RWPE2 (cell line): Measurements from ENCODE around the gene PFN3.

Experiments
- ATAC-seq: fragments of 200-7000 bp; cut with Tn5 transposase; 3 replicates; pipeline ENCODE4 v1.9.1; 2021; ENCODE audit warnings: low read depth
- DNase-seq: peaks from one replicate; pipeline ENCODE4 v3.0.0-alpha.2; 2020; ENCODE audit warnings: low spot score
- H3K27ac ChIP-seq: fragments of 450-650 bp; 2 replicates; pipeline ENCODE4 v1.5.1; 2017; ENCODE audit warnings: mild to moderate bottlenecking; ENCODE audit not compliant: poor library complexity, severe bottlenecking
- H3K27me3 ChIP-seq: fragments of 250-450 bp; sonication (Bioruptor Pico); 2 replicates; pipeline ENCODE4 v1.5.1; 2021; ENCODE audit warnings: mild to moderate bottlenecking, moderate library complexity; ENCODE audit not compliant: insufficient read depth, poor library complexity, severe bottlenecking
- H3K36me3 ChIP-seq: fragments of 250-450 bp; sonication (Bioruptor Pico); 2 replicates; pipeline ENCODE4 v1.5.1; 2020; ENCODE audit warnings: low read depth, mild to moderate bottlenecking, moderate library complexity
- H3K4me1 ChIP-seq: fragments of 250-450 bp; sonication (Bioruptor Pico); 2 replicates; pipeline ENCODE4 v1.5.1; 2021; ENCODE audit warnings: mild to moderate bottlenecking, moderate library complexity; ENCODE audit not compliant: insufficient read depth, poor library complexity, severe bottlenecking
- H3K4me3 ChIP-seq: fragments of 250-450 bp; sonication (Bioruptor Pico); 2 replicates; pipeline ENCODE4 v1.5.1; 2021; ENCODE audit warnings: mild to moderate bottlenecking, moderate library complexity; ENCODE audit not compliant: severe bottlenecking
- H3K9me3 ChIP-seq: fragments of 250-450 bp; sonication (Bioruptor Pico); 2 replicates; pipeline ENCODE4 v1.5.1; 2021; ENCODE audit warnings: mild to moderate bottlenecking, moderate library complexity; ENCODE audit not compliant: severe bottlenecking
- TF ChIP-seq, protein P1 (sequence below): fragments of 450-650 bp; IDR thresholded peaks from one replicate; pipeline ENCODE4 v1.5.1; 2017; ENCODE audit warnings: mild to moderate bottlenecking, moderate library complexity; ENCODE audit not compliant: poor library complexity, severe bottlenecking

The PFN3 gene

DNA sequence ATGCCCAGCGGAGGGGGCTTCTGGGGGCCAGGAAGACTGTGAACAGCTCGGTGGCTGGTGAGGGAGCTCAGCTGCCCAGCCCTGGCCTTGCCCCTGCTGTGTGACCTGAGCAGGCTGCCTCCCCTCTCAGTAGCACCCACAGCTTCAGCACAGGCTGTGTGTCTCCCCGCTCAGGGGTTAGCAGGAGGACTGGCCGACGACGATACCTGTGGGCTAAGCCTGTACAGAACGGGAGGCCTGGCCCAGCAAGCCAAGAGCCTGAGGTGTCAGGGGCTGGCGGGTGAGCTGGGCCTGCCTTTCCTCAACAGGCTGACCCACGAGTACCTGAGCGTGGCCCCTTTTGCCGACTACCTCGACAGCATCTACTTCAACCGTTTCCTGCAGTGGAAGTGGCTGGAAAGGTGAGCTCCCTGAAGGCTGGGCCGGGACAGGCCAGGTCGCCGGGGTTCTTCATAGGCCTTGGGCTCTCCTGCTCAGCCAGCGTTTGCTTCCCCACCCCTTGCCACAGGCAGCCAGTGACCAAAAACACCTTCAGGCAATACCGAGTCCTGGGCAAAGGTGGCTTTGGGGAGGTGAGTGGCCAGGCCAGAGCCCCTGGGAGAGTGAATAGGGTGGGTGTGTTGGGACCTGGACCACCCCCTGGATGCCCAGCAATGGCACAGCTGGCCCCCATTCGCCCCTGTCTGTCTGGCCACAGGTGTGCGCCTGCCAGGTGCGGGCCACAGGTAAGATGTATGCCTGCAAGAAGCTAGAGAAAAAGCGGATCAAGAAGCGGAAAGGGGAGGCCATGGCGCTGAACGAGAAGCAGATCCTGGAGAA is 32.6 kb upstream of the PFN3 start:
- H3K27me3 ChIP-seq, result no peaks in the 10 kb centered on the region
- no peak overlapping the region for H3K4me3 ChIP-seq
- H3K4me1 ChIP-seq, result no peaks in the 10 kb centered on the region
- TF ChIP-seq, protein P1, sequence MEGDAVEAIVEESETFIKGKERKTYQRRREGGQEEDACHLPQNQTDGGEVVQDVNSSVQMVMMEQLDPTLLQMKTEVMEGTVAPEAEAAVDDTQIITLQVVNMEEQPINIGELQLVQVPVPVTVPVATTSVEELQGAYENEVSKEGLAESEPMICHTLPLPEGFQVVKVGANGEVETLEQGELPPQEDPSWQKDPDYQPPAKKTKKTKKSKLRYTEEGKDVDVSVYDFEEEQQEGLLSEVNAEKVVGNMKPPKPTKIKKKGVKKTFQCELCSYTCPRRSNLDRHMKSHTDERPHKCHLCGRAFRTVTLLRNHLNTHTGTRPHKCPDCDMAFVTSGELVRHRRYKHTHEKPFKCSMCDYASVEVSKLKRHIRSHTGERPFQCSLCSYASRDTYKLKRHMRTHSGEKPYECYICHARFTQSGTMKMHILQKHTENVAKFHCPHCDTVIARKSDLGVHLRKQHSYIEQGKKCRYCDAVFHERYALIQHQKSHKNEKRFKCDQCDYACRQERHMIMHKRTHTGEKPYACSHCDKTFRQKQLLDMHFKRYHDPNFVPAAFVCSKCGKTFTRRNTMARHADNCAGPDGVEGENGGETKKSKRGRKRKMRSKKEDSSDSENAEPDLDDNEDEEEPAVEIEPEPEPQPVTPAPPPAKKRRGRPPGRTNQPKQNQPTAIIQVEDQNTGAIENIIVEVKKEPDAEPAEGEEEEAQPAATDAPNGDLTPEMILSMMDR, result no peak
- DNase-seq (no peak), ATAC-seq (no peak)
- no peaks in the 10 kb centered on the region for H3K9me3 ChIP-seq
- no peak overlapping the region for H3K27ac ChIP-seq
- H3K36me3 ChIP-seq, result peaks cover 73% of the 10 kb centered on the region

DNA sequence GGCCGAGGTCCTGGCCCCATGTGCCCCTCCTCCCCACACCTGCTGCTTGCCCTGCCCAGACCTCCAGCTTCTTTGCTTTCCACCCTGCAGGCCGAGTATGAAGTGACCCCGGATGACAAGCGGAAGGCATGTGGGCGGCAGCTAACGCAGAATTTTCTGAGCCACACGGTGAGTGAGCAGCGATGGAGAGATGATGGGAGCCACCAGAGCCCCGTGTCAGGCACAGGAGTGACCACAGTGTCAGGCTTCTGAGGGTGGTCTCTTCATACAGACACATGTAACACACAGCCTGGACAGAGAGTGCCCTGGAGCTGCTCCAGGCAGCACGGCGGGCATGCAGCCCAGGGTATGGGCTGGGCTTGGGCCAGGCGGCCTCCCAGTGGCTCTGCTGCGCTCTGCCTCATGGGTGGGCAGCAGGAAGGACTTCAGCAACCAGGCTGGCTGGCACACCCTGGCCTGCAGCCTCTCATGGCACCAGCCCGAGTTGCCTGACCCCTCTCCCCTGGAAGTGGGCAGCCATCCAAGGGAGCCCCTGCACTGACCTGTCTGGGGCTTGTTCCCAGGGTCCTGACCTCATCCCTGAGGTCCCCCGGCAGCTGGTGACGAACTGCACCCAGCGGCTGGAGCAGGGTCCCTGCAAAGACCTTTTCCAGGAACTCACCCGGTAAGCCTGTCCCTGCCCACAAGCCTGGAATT is 31.8 kb upstream of the PFN3 start:
- no peaks in the 10 kb centered on the region for H3K9me3 ChIP-seq
- TF ChIP-seq, protein P1, result no peak
- H3K4me3 ChIP-seq, result no peak overlapping the region
- ATAC-seq, result no peak
- peaks cover 66% of the 10 kb centered on the region for H3K36me3 ChIP-seq
- H3K27me3 ChIP-seq, result no peaks in the 10 kb centered on the region
- DNase-seq, result no peak
- H3K4me1 ChIP-seq, result no peaks in the 10 kb centered on the region
- H3K27ac ChIP-seq, result no peak overlapping the region

- Histone ChIP-seq H3K27ac (no peak overlapping the region), H3K9me3 (no peaks in the 10 kb centered on the region), H3K4me3 (no peak overlapping the region), H3K36me3 (peaks cover 58% of the 10 kb centered on the region), H3K27me3 (no peaks in the 10 kb centered on the region), H3K4me1 (no peaks in the 10 kb centered on the region)
- ATAC-seq, result no peak
- DNase-seq, result no peak
- TF ChIP-seq, protein P1, result no peak
Measured at GRCh38 chr5:177431317-177432142, 31.1 kb upstream of the PFN3 start.

- Histone ChIP-seq H3K4me3 (no peak overlapping the region), H3K4me1 (no peaks in the 10 kb centered on the region), H3K9me3 (no peaks in the 10 kb centered on the region), H3K27me3 (no peaks in the 10 kb centered on the region), H3K36me3 (peaks cover 55% of the 10 kb centered on the region), H3K27ac (no peak overlapping the region)
- ATAC-seq (no peak), DNase-seq (no peak)
- TF ChIP-seq, protein P1, result no peak
Measured at GRCh38 chr5:177430972-177431316, 30.5 kb upstream of the PFN3 start.
